K562 (cell line): ENCODE measurements around the gene KLHL14. TPM values are rescaled to one million over a fixed set of nuclear protein-coding genes. Genes with fewer than 3 reads are reported as not detected.

Experiments
- ATAC-seq: fragments of 200-7000 bp; cut with Tn5 transposase; 3 replicates; pipeline ENCODE4 v1.9.1; 2020; ENCODE audit warnings: moderate library complexity
- BruUV-seq: library from RNA; stranded (reverse); fragments of 400-500 nt; replicated peaks from 2 replicates; lab custom pipeline; 2021; lab: Mats Ljungman, UMichigan
- CTCF ChIA-PET: fragments of 300-600 bp; formaldehyde crosslinking; extraction: SDS; loops from one replicate; lab custom pipeline; 2021; ENCODE audit warnings: low intra/inter-chr PET ratio; lab: Yijun Ruan, JAX
- POLR2A ChIA-PET: fragments of 300-600, 350-650 bp; sonication (Branson Sonifier 250); formaldehyde crosslinking; extraction: SDS; loops from one replicate; lab custom pipeline; 2021; ENCODE audit warnings: antibody characterized with exemption, inconsistent platforms; lab: Yijun Ruan, JAX
- DNase-seq, 4 experiments: peaks; one replicate each; pipeline versions ENCODE4 v3.0.0 to v3.0.0-alpha.2; 2011 to 2018; ENCODE audit warnings: low spot score in 3 of 4, mixed read lengths in 3 of 4; ENCODE audit errors: extremely low read depth in 1 of 4
- FAIRE-seq: peaks from 2 replicates; lab custom pipeline; 2011; peaks lifted over from hg19 to GRCh38; lab: Jason Lieb, UNC
- H2AFZ ChIP-seq: 2 replicates; pipeline ENCODE4 v1.6.0; 2011; ENCODE audit warnings: low read depth, low read length, control low read depth, inconsistent platforms
- H3K27ac ChIP-seq: fragments of 200-600 bp; 3 replicates; pipeline ENCODE4 v1.8.0; 2011; ENCODE audit warnings: low read depth, mild to moderate bottlenecking, control low read depth, inconsistent platforms, low read length, moderate library complexity, mixed read lengths; ENCODE audit errors: extremely low read depth
- H3K27me3 ChIP-seq, 2 experiments: fragments of 300-600 bp in 1 of 2; 2 replicates in 1 of 2; 3 replicates in 1 of 2; pipeline versions ENCODE4 v1.6.0 to v1.8.0; 2011; ENCODE audit warnings: inconsistent platforms in 2 of 2, low read length in 2 of 2, mild to moderate bottlenecking in 1 of 2, mixed read lengths in 1 of 2, moderate library complexity in 1 of 2; ENCODE audit not compliant: control insufficient read depth in 2 of 2, insufficient read depth in 2 of 2
- H3K36me3 ChIP-seq: fragments of 300-600 bp; 3 replicates; pipeline ENCODE4 v1.8.0; 2011; ENCODE audit warnings: mild to moderate bottlenecking, low read length, inconsistent platforms; ENCODE audit not compliant: control insufficient read depth, insufficient read depth
- H3K4me1 ChIP-seq, 2 experiments: fragments of 200-600 bp in 1 of 2; replicated peaks in 1 of 2; 2 replicates in 1 of 2; 3 replicates in 1 of 2; pipeline versions ENCODE4 v1.5.1 to v1.8.0; 2011; ENCODE audit warnings: inconsistent platforms in 2 of 2, low read length in 2 of 2, mild to moderate bottlenecking in 1 of 2, mixed read lengths in 1 of 2, moderate library complexity in 1 of 2; ENCODE audit not compliant: control insufficient read depth in 2 of 2, insufficient read depth in 2 of 2
- H3K4me2 ChIP-seq: 2 replicates; pipeline ENCODE4 v1.6.1; 2011; ENCODE audit warnings: low read length, control low read depth, inconsistent platforms, mixed read lengths; ENCODE audit not compliant: insufficient read depth
- H3K4me3 ChIP-seq: fragments of 200-600 bp; sonication (generic), shearing (Covaris generic); 2 replicates; pipeline ENCODE4 v1.5.1; 2016; ENCODE audit warnings: control low read depth, inconsistent platforms
- H3K79me2 ChIP-seq: fragments of 200-600 bp; 3 replicates; pipeline ENCODE4 v1.8.0; 2011; ENCODE audit warnings: low read length, inconsistent platforms; ENCODE audit not compliant: control insufficient read depth, insufficient read depth
- H3K9ac ChIP-seq, 2 experiments: 2 replicates each; pipeline versions ENCODE4 v1.6.0 to v1.6.1; 2011; ENCODE audit warnings: low read depth in 2 of 2, low read length in 2 of 2, control low read depth in 1 of 2, inconsistent platforms in 1 of 2, mild to moderate bottlenecking in 1 of 2, mixed read lengths in 1 of 2; ENCODE audit not compliant: insufficient read depth in 1 of 2
- H3K9me1 ChIP-seq: one replicate; pipeline ENCODE4 v1.6.0; 2011; ENCODE audit warnings: inconsistent platforms, mild to moderate bottlenecking, low read length, moderate library complexity; ENCODE audit not compliant: control insufficient read depth, insufficient read depth
- H3K9me3 ChIP-seq: replicated peaks from 2 replicates; pipeline ENCODE4 v1.5.1; 2011; ENCODE audit warnings: low read depth, low read length, inconsistent platforms; ENCODE audit not compliant: control insufficient read depth, insufficient read depth
- H4K20me1 ChIP-seq: replicated peaks from 2 replicates; pipeline ENCODE4 v1.6.1; 2011; ENCODE audit warnings: low read length, inconsistent platforms, mixed read lengths; ENCODE audit not compliant: control insufficient read depth, insufficient read depth
- GATA2 ChIP-seq: sonication (generic); formaldehyde crosslinking; IDR thresholded peaks from 2 replicates; pipeline ENCODE4 v1.4.0; 2020; ENCODE audit warnings: mild to moderate bottlenecking, missing genetic modification reagents
- HMG20A ChIP-seq: fragments of 450-650 bp; formaldehyde crosslinking; conservative IDR thresholded peaks from 2 replicates; pipeline ENCODE4 v1.4.0; 2020; ENCODE audit warnings: mild to moderate bottlenecking, mixed read lengths
- KDM4B ChIP-seq, 2 experiments: fragments of 450-650 bp in 1 of 2; sonication (generic) in 1 of 2; IDR thresholded peaks; 2 replicates each; pipeline ENCODE4 v1.6.1; 2016 to 2017; ENCODE audit warnings: borderline replicate concordance in 2 of 2, antibody characterized with exemption in 1 of 2, low read depth in 1 of 2, mild to moderate bottlenecking in 1 of 2
- NFE2 ChIP-seq: IDR thresholded peaks from 2 replicates; pipeline ENCODE4 v1.6.1; 2014; ENCODE audit warnings: antibody characterized with exemption, low read depth
- ZBTB7A ChIP-seq: IDR thresholded peaks from 2 replicates; pipeline ENCODE4 v1.6.1; 2011; ENCODE audit warnings: low read depth, mild to moderate bottlenecking, low read length, moderate library complexity, borderline replicate concordance; ENCODE audit not compliant: control insufficient read depth
- ZNF764 ChIP-seq: fragments of 250-450 bp; sonication (Bioruptor Pico); IDR thresholded peaks from 2 replicates; pipeline ENCODE4 v1.4.0; 2020; ENCODE audit warnings: low read depth, mild to moderate bottlenecking, moderate library complexity
- WGBS: fragments of 100-300 bp; shearing (Covaris generic); methylation state at CpG from one replicate; pipeline ENCODE4 v1.1.6; 2016; ENCODE audit warnings: low coverage, mixed read lengths; ENCODE audit not compliant: insufficient coverage; ENCODE audit errors: missing lambda C conversion rate; 5-methylcytosine and 5-hydroxymethylcytosine counted together
- in situ Hi-C: fragments of 300-500 bp; cut with MboI; formaldehyde crosslinking; loops from 4 replicates; pipeline ENCODE4 v1.15.0; 2018; ENCODE audit warnings: inconsistent platforms, mixed read lengths
- intact Hi-C: fragments of 100-400 bp; cut with micrococcal nuclease; formaldehyde crosslinking; loops from 2 replicates; pipeline ENCODE4 v1.14.2; 2022
- polyA plus RNA-seq, 8 experiments: library from polyadenylated mRNA; depleted of rRNA in 4 of 8; stranded (reverse) in 5 of 8; unstranded in 3 of 8; fragments of >200 nt; fragmentation: Nextera tagmentation in 2 of 8; fragmentation: Illumina TruSeq in 1 of 8; extraction: Ambion mirVana in 2 of 8; extraction: Trizol in 1 of 8; gene quantifications; 2 replicates each; pipeline versions ENCODE4 v1.2.1 to v1.2.3, GENCODE V29; 2011 to 2014; ENCODE audit warnings: inconsistent platforms in 1 of 8, missing spikeins in 1 of 8
- total RNA-seq, 7 experiments: library from RNA; depleted of rRNA in 6 of 7; stranded (reverse); fragments of >200 nt in 6 of 7; fragmentation: Illumina TruSeq in 2 of 7; extraction: Trizol in 2 of 7; gene quantifications; 2 replicates each; pipeline versions ENCODE4 v1.2.1 to v1.2.3, GENCODE V29; 2011 to 2021; ENCODE audit warnings: low replicate concordance in 1 of 7

KLHL14 gene
- total and polyA plus RNA-seq, 9 of the 15 experiments (the other 6 are each of a cell fraction or from before 2014, with no cell fraction given), result not detected

DNA sequence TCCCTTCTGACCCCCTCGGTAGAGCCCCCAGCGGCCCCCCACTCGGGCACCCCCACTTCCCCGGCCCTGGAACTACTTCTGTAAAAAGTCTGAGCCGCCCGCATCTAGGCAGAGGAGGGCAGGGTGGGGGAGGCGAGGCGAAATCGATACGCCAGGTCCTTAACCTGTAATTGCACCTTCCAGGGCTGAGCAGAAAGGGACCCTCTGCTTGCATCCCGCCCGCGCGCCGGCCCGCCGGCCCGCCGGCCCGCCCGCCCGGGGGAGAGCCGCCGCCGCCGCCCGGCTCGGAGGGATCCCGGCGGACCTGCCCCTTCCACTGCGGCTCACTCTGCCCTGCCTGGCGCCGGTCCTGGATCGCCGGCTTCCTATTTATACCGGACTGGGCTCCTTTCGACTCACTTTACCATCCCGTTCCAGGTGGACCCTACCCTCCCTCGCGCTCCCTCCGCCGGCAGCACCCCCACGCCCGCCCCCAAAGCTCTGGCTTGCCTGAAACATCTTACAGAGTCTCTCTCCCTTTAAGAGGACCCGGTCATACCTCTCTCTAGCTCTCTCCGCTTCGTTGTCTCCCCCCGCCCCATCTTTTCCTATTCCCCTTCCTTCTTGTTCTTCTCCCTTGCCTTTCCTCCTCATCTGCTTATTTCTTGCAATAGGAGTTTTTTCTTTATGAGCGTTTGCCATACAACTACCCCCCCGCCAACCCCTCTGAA lies 797 bp downstream of the KLHL14 start:
- peaks cover 4 to 5% of the 10 kb centered on the region in 2 experiments; a peak in 2 of 5 replicates for H3K27me3 ChIP-seq
- H3K79me2 ChIP-seq, result no peaks in the 10 kb centered on the region
- no peak for FAIRE-seq
- H3K36me3 ChIP-seq, result no peaks in the 10 kb centered on the region
- ChIA-PET CTCF (no interaction called here), POLR2A (no interaction called here)
- H3K9me1 ChIP-seq, result no peaks in the 10 kb centered on the region
- in situ Hi-C loops (no loop called here), intact Hi-C loops (no loop called here)
- no peaks in the 10 kb centered on the region for H3K9me3 ChIP-seq
- no peak overlapping the region for H3K9ac ChIP-seq
- no peak overlapping the region for H3K27ac ChIP-seq
- no peak; the same call in 2 of the 3 replicates for ATAC-seq
- H2AFZ ChIP-seq, result no peak overlapping the region
- no peaks in the 10 kb centered on the region for H4K20me1 ChIP-seq
- H3K4me1 ChIP-seq, result no peaks in the 10 kb centered on the region; a peak in 1 of 5 replicates
- no peak overlapping the region for H3K4me3 ChIP-seq
- WGBS, result 3% methylated on average over 41 of the region's 50 CpGs
- no peak for TF ChIP-seq KDM4B (IDR thresholded peaks at IDR 0.05; ENCODE audit: borderline replicate concordance in 2 of 2, low read depth in 1 of 2)
- no peak for TF ChIP-seq HMG20A (CRISPR knock-in tag)
- TF ChIP-seq NFE2, result no peak
- no peak for TF ChIP-seq ZBTB7A
- no peak for TF ChIP-seq GATA2 (CRISPR knock-in tag)
- no peak for TF ChIP-seq ZNF764 (CRISPR knock-in tag)
- no peak for DNase-seq
- no TSS peak for BruUV-seq
- H3K4me2 ChIP-seq, result no peak overlapping the region
